Endothelial cell of umbilical vein (primary cell): Measurements from ENCODE around the gene IGSF9. TPM values are rescaled to one million over a fixed set of nuclear protein-coding genes. Genes with fewer than 3 reads are reported as not detected.

Source experiments
- BruUV-seq: library from RNA; stranded (reverse); fragments of 400-500 nt; replicated peaks from 2 replicates; lab custom pipeline; 2021; lab: Mats Ljungman, UMichigan
- CTCF ChIA-PET: fragments of 300-600, 350-600 bp; sonication (Branson Sonifier 250); formaldehyde crosslinking; loops from one replicate; lab custom pipeline; 2021; ENCODE audit warnings: antibody characterized with exemption, inconsistent platforms; lab: Charles Lee
- POLR2A ChIA-PET: fragments of 300-600, 350-600 bp; sonication (Branson Sonifier 250); formaldehyde crosslinking; loops from one replicate; lab custom pipeline; 2021; ENCODE audit warnings: antibody characterized with exemption, inconsistent platforms; lab: Charles Lee
- DNase-seq: peaks from one replicate; pipeline ENCODE4 v3.0.0-alpha.2; 2011; ENCODE audit warnings: low read depth, low spot score
- FAIRE-seq: peaks from 2 replicates; lab custom pipeline; 2011; peaks lifted over from hg19 to GRCh38; lab: Jason Lieb, UNC
- H2AFZ ChIP-seq: 2 replicates; pipeline ENCODE4 v1.6.0; 2012; ENCODE audit warnings: low read depth, low read length, control low read depth, inconsistent platforms
- H3K27ac ChIP-seq: 2 replicates; pipeline ENCODE4 v1.5.1; 2011; ENCODE audit warnings: low read depth, mild to moderate bottlenecking, control low read depth, low read length, moderate library complexity; ENCODE audit not compliant: insufficient read depth
- H3K27me3 ChIP-seq, 2 experiments: 2 replicates each; pipeline versions ENCODE4 v1.6.0 to v1.6.1; 2011; ENCODE audit warnings: low read length in 2 of 2, mixed read lengths in 1 of 2; ENCODE audit not compliant: control insufficient read depth in 2 of 2, insufficient read depth in 2 of 2
- H3K36me3 ChIP-seq, 2 experiments: 2 replicates in 1 of 2; 3 replicates in 1 of 2; pipeline ENCODE4 v1.5.1; 2011; ENCODE audit warnings: low read length in 2 of 2, mild to moderate bottlenecking in 1 of 2, moderate library complexity in 1 of 2; ENCODE audit not compliant: control insufficient read depth in 2 of 2, insufficient read depth in 2 of 2; ENCODE audit errors: extremely low read depth in 1 of 2
- H3K4me1 ChIP-seq: 3 replicates; pipeline ENCODE4 v1.5.1; 2011; ENCODE audit warnings: mild to moderate bottlenecking, low read length; ENCODE audit not compliant: control insufficient read depth, insufficient read depth; ENCODE audit errors: extremely low read depth
- H3K4me2 ChIP-seq: 2 replicates; pipeline ENCODE4 v1.6.1; 2011; ENCODE audit warnings: low read length, control low read depth, mixed read lengths; ENCODE audit not compliant: insufficient read depth
- H3K4me3 ChIP-seq, 3 experiments: fragments of 200-600 bp in 1 of 3; sonication (generic), shearing (Covaris generic) in 1 of 3; replicated peaks in 1 of 3; 2 replicates each; pipeline ENCODE4 v1.5.1; 2011 to 2016; ENCODE audit warnings: control low read depth in 3 of 3, low read length in 3 of 3, mild to moderate bottlenecking in 2 of 3, inconsistent platforms in 1 of 3, low read depth in 1 of 3, moderate library complexity in 1 of 3; ENCODE audit not compliant: insufficient read depth in 1 of 3
- H3K79me2 ChIP-seq: 2 replicates; pipeline ENCODE4 v1.6.0; 2012; ENCODE audit warnings: low read length, inconsistent platforms; ENCODE audit not compliant: control insufficient read depth, insufficient read depth
- H3K9ac ChIP-seq: replicated peaks from 2 replicates; pipeline ENCODE3; 2011; ENCODE audit warnings: low read length, control low read depth; ENCODE audit not compliant: insufficient read depth; ENCODE audit errors: extremely low read depth
- H3K9me1 ChIP-seq: replicated peaks from 3 replicates; pipeline ENCODE4 v1.6.0; 2011; ENCODE audit warnings: mild to moderate bottlenecking, low read length; ENCODE audit not compliant: control insufficient read depth, insufficient read depth; ENCODE audit errors: extremely low read depth
- H3K9me3 ChIP-seq: replicated peaks from 2 replicates; pipeline ENCODE4 v1.5.1; 2012; ENCODE audit warnings: low read length, inconsistent platforms; ENCODE audit not compliant: control insufficient read depth, insufficient read depth
- H4K20me1 ChIP-seq: replicated peaks from 2 replicates; pipeline ENCODE3; 2011; ENCODE audit warnings: mild to moderate bottlenecking, low read length; ENCODE audit not compliant: control insufficient read depth, insufficient read depth; ENCODE audit errors: extremely low read depth
- CTCF ChIP-seq, 2 donors: IDR thresholded peaks; 1 replicate in 1 of 2; 2 replicates in 1 of 2; pipeline ENCODE4 v1.5.1; 2011; ENCODE audit warnings: low read length in 2 of 2, mild to moderate bottlenecking in 2 of 2, moderate library complexity in 2 of 2, control low read depth in 1 of 2, inconsistent platforms in 1 of 2, low read depth in 1 of 2; ENCODE audit not compliant: insufficient read depth in 1 of 2; ENCODE audit errors: extremely low read depth in 1 of 2
- EZH2 ChIP-seq: IDR thresholded peaks from 2 replicates; pipeline ENCODE4 v1.6.1; 2012; ENCODE audit warnings: borderline replicate concordance, low read depth, mild to moderate bottlenecking, moderate library complexity, low read length, inconsistent platforms; ENCODE audit not compliant: severe bottlenecking
- FOS ChIP-seq: IDR thresholded peaks from 2 replicates; pipeline ENCODE4 v1.6.1; 2011; ENCODE audit warnings: mild to moderate bottlenecking, low read length, moderate library complexity, borderline replicate concordance; ENCODE audit not compliant: insufficient read depth
- GATA2 ChIP-seq: IDR thresholded peaks from 2 replicates; pipeline ENCODE4 v1.7.0; 2011; ENCODE audit warnings: low read depth, mild to moderate bottlenecking, moderate library complexity, mixed read lengths, low read length; ENCODE audit not compliant: insufficient read length, insufficient read depth
- JUN ChIP-seq: IDR thresholded peaks from 2 replicates; pipeline ENCODE4 v1.6.1; 2011; ENCODE audit warnings: borderline replicate concordance, low read depth; ENCODE audit not compliant: insufficient read length, insufficient read depth
- MAX ChIP-seq: IDR thresholded peaks from 2 replicates; pipeline ENCODE4 v1.6.1; 2011; ENCODE audit not compliant: insufficient read depth, insufficient read length
- MYC ChIP-seq: IDR thresholded peaks from one replicate; pipeline ENCODE4 v1.6.1; 2011; ENCODE audit warnings: mild to moderate bottlenecking, low read depth, low read length
- POLR2A ChIP-seq: IDR thresholded peaks from 2 replicates; pipeline ENCODE4 v1.6.1; 2012; ENCODE audit warnings: low read depth, mild to moderate bottlenecking, control low read depth, low read length
- POLR2AphosphoS5 ChIP-seq: IDR thresholded peaks from 2 replicates; pipeline ENCODE4 v1.6.1; 2012; ENCODE audit warnings: low read depth, mild to moderate bottlenecking, control low read depth, low read length, moderate library complexity; ENCODE audit not compliant: insufficient read depth
- dilution Hi-C: fragments of 300-500 bp; cut with MboI; formaldehyde crosslinking; loops from one replicate; pipeline ENCODE4 v1.15.0; 2019; ENCODE audit warnings: low sequenced_read_pairs; ENCODE audit not compliant: extremely low pct_ligation_motif_present
- intact Hi-C: fragments of 100-400 bp; cut with micrococcal nuclease; formaldehyde crosslinking; loops from one replicate; pipeline ENCODE4 v1.10.0; 2022
- microRNA-seq: library from miRNA; unstranded; fragments of <30 nt; microRNA quantifications from one replicate; pipeline ENCODE4 v1.2.0, GENCODE V29; 2021; ENCODE audit warnings: borderline number of aligned reads, borderline replicate concordance
- polyA plus RNA-seq, 4 experiments: library from polyadenylated mRNA; depleted of rRNA in 3 of 4; stranded (reverse) in 3 of 4; unstranded in 1 of 4; fragments of >200 nt; gene quantifications; 2 replicates each; pipeline versions ENCODE4 v1.2.1 to v1.2.3, GENCODE V29; 2011 to 2012; ENCODE audit warnings: missing spikeins in 1 of 4
- small RNA-seq: library from RNA; depleted of rRNA; stranded (forward); fragments of <200 nt; gene quantifications from one replicate; pipeline ENCODE3, GENCODE V24; 2012; ENCODE audit warnings: low replicate concordance, low read depth; ENCODE audit not compliant: insufficient read depth, insufficient read length
- total RNA-seq: library from RNA; stranded (reverse); gene quantifications from 2 replicates; pipeline ENCODE4 v1.2.3, GENCODE V29; 2021

The IGSF9 gene
- total and polyA plus RNA-seq, 2 donors (not counting 3 experiments of a cell fraction or from before 2014, with no cell fraction given), result 0.15 TPM

- no peak overlapping the region for H3K4me2 ChIP-seq
- dilution Hi-C loops, result no loop called here
- intact Hi-C loops, result no loop called here
- TF ChIP-seq POLR2A (no peak), GATA2 (no peak), POLR2AphosphoS5 (no peak), CTCF (IDR thresholded peaks at IDR 0.05; ENCODE audit: extremely low read depth in 1 of 2, insufficient read depth in 1 of 2, low read depth in 1 of 2, low read length in 2 of 2) (no peak), MAX (no peak), EZH2 (no peak), JUN (no peak), FOS (no peak), MYC (no peak)
- H2AFZ ChIP-seq, result no peak overlapping the region
- ChIA-PET CTCF (no interaction called here), POLR2A (no interaction called here)
- no peaks in the 10 kb centered on the region for H3K27me3 ChIP-seq
- no peak overlapping the region for H3K27ac ChIP-seq
- peaks cover 14% of the 10 kb centered on the region for H3K4me1 ChIP-seq
- no peak overlapping the region for H3K4me3 ChIP-seq
- no peak overlapping the region for H3K9ac ChIP-seq
- BruUV-seq, result no TSS peak
- FAIRE-seq (no peak), DNase-seq (no peak)
- no peaks in the 10 kb centered on the region for H4K20me1 ChIP-seq
- H3K9me3 ChIP-seq, result no peaks in the 10 kb centered on the region
- no peaks in the 10 kb centered on the region for H3K36me3 ChIP-seq
- H3K79me2 ChIP-seq, result no peaks in the 10 kb centered on the region
- no peaks in the 10 kb centered on the region for H3K9me1 ChIP-seq
These were observed 67.5 kb downstream of the IGSF9 start for GRCh38 chr1:159877695-159878444.

Small RNA genes within 50 kb of the gene (microRNA-seq; reads per million reads assigned to microRNA genes)
- gene MIR4259, result not detected

Small RNA genes within 50 kb of the gene (small RNA-seq; reads per million reads assigned to genes)
- gene MIR4259, result not detected

Other genes starting within 250 kb of the IGSF9 start
- gene CRP, start 231.0 kb downstream of the IGSF9 start, total RNA-seq, result not detected in 2 replicates
- gene CRP, start 231.0 kb downstream of the IGSF9 start, polyA plus RNA-seq, result not detected in 2 replicates
- 82.5 and 126 TPM in 2 replicates for gene DUSP23, start 164.7 kb downstream of the IGSF9 start, total RNA-seq
- gene DUSP23, start 164.7 kb downstream of the IGSF9 start, polyA plus RNA-seq, result 197 and 295 TPM in 2 replicates
- not detected in 2 replicates for gene FCRL6, start 143.3 kb downstream of the IGSF9 start, total RNA-seq
- gene FCRL6, start 143.3 kb downstream of the IGSF9 start, polyA plus RNA-seq, result 0.06 and 0.25 TPM in 2 replicates
- gene SLAMF8, start 118.7 kb downstream of the IGSF9 start, total RNA-seq, result not detected in 2 replicates
- not detected in 2 replicates for gene SLAMF8, start 118.7 kb downstream of the IGSF9 start, polyA plus RNA-seq
- gene VSIG8, start 83.0 kb downstream of the IGSF9 start, total RNA-seq, result 0.18 TPM in 1 of 2 replicates, not detected in the other
- not detected in 2 replicates for gene VSIG8, start 83.0 kb downstream of the IGSF9 start, polyA plus RNA-seq
- gene CFAP45, start 45.4 kb downstream of the IGSF9 start, total RNA-seq, result 2.1 and 2.5 TPM in 2 replicates
- gene CFAP45, start 45.4 kb downstream of the IGSF9 start, polyA plus RNA-seq, result 0.13 and 0.25 TPM in 2 replicates
- gene TAGLN2, start 20.1 kb downstream of the IGSF9 start, total RNA-seq, result 646 and 750 TPM in 2 replicates
- gene TAGLN2, start 20.1 kb downstream of the IGSF9 start, polyA plus RNA-seq, result 1,279 and 1,305 TPM in 2 replicates
- not detected in 2 replicates for gene SLAMF9, start 8.6 kb upstream of the IGSF9 start, total RNA-seq
- gene SLAMF9, start 8.6 kb upstream of the IGSF9 start, polyA plus RNA-seq, result not detected in 2 replicates
- gene PIGM, start 86.4 kb upstream of the IGSF9 start, total RNA-seq, result 4.8 and 5.4 TPM in 2 replicates
- gene PIGM, start 86.4 kb upstream of the IGSF9 start, polyA plus RNA-seq, result 3.1 and 3.4 TPM in 2 replicates
- not detected in 2 replicates for gene KCNJ10, start 124.5 kb upstream of the IGSF9 start, total RNA-seq
- not detected in 2 replicates for gene KCNJ10, start 124.5 kb upstream of the IGSF9 start, polyA plus RNA-seq
- not detected in 2 replicates for gene KCNJ9, start 135.9 kb upstream of the IGSF9 start, total RNA-seq
- not detected in 2 replicates for gene KCNJ9, start 135.9 kb upstream of the IGSF9 start, polyA plus RNA-seq
- gene IGSF8, start 153.0 kb upstream of the IGSF9 start, total RNA-seq, result 9.5 and 10.2 TPM in 2 replicates
- gene IGSF8, start 153.0 kb upstream of the IGSF9 start, polyA plus RNA-seq, result 17.5 and 20.2 TPM in 2 replicates
- not detected in 2 replicates for gene ATP1A2, start 170.1 kb upstream of the IGSF9 start, total RNA-seq
- not detected in 2 replicates for gene ATP1A2, start 170.1 kb upstream of the IGSF9 start, polyA plus RNA-seq
- not detected in 2 replicates for gene ATP1A4, start 206.0 kb upstream of the IGSF9 start, total RNA-seq
- not detected in 2 replicates for gene ATP1A4, start 206.0 kb upstream of the IGSF9 start, polyA plus RNA-seq
- gene CASQ1, start 245.0 kb upstream of the IGSF9 start, total RNA-seq, result not detected in 2 replicates
- not detected in 2 replicates for gene CASQ1, start 245.0 kb upstream of the IGSF9 start, polyA plus RNA-seq